Tibial nerve (tissue), 4 donors: ENCODE measurements around the gene CHKA. TPM values are rescaled to one million over a fixed set of nuclear protein-coding genes. Genes with fewer than 3 reads are reported as not detected.

Source experiments
- DNase-seq, 2 donors: peaks; one replicate each; pipeline ENCODE4 v3.0.0-alpha.2; 2019; ENCODE audit warnings: low spot score in 2 of 2
- H3K27ac ChIP-seq, 4 donors: fragments of 200-600 bp; sonication (generic) in 3 of 4; one replicate each; pipeline ENCODE4 v1.5.1; 2017 to 2019; ENCODE audit warnings: mild to moderate bottlenecking in 1 of 4
- H3K27me3 ChIP-seq, 2 donors: fragments of 200-600 bp; sonication (generic) in 1 of 2; one replicate each; pipeline versions ENCODE4 v1.5.1 to v1.6.0; 2017 to 2019
- H3K36me3 ChIP-seq, 3 donors: fragments of 200-600 bp; sonication (generic); one replicate each; pipeline ENCODE4 v1.5.1; 2018 to 2019
- H3K4me1 ChIP-seq, 4 donors: fragments of 200-600 bp; sonication (generic) in 3 of 4; one replicate each; pipeline ENCODE4 v1.5.1; 2017 to 2019
- H3K4me3 ChIP-seq, 4 donors: fragments of 200-600 bp; sonication (generic) in 3 of 4; one replicate each; pipeline ENCODE4 v1.5.1; 2017 to 2019; ENCODE audit warnings: mild to moderate bottlenecking in 1 of 4, moderate library complexity in 1 of 4
- H3K9me3 ChIP-seq, 4 donors: fragments of 200-600 bp; sonication (generic) in 3 of 4; one replicate each; pipeline ENCODE4 v1.5.1; 2017 to 2019
- CTCF ChIP-seq, 5 experiments: fragments of 200-600 bp in 3 of 5; fragments of 450-650 bp in 2 of 5; sonication (generic) in 3 of 5; IDR thresholded peaks; one replicate each; pipeline ENCODE4 v1.5.1; 2016 to 2019; ENCODE audit warnings: antibody characterized with exemption in 5 of 5, mild to moderate bottlenecking in 3 of 5, moderate library complexity in 2 of 5
- EP300 ChIP-seq, 2 donors: sonication (generic); formaldehyde crosslinking; IDR thresholded peaks; one replicate each; pipeline ENCODE4 v1.6.1; 2017; ENCODE audit warnings: antibody characterized with exemption in 2 of 2, mild to moderate bottlenecking in 1 of 2
- POLR2A ChIP-seq, 2 donors: fragments of 450-650 bp; IDR thresholded peaks; one replicate each; pipeline ENCODE4 v1.6.1; 2017; ENCODE audit warnings: antibody characterized with exemption in 2 of 2, mild to moderate bottlenecking in 2 of 2, moderate library complexity in 2 of 2
- WGBS, 2 donors: methylation state at CpG; one replicate each; pipeline ENCODE4 v1.1.5; 2018; 5-methylcytosine and 5-hydroxymethylcytosine counted together
- total RNA-seq, 4 donors: library from RNA; depleted of rRNA; stranded (reverse); fragments of >200 nt; gene quantifications; one replicate each; pipeline ENCODE4 v1.1.0, GENCODE V29; 2016

The CHKA gene
- total RNA-seq, 4 donors from 2014 or later, result 53.7 to 83.9 (median 78.0) TPM

- peaks cover 0 to 14% (median 0%) of the 10 kb centered on the region in 4 donors for H3K4me1 ChIP-seq
- no peak for DNase-seq
- H3K9me3 ChIP-seq, result no peaks in the 10 kb centered on the region
- peaks cover 2 to 92% (median 15%) of the 10 kb centered on the region in 3 donors for H3K36me3 ChIP-seq
- TF ChIP-seq CTCF (IDR thresholded peaks at IDR 0.05), result no peak
- no peak for TF ChIP-seq EP300 (IDR thresholded peaks at IDR 0.05)
- no peak for TF ChIP-seq POLR2A (IDR thresholded peaks at IDR 0.05)
- H3K27ac ChIP-seq, result no peak overlapping the region
- 81 to 88% methylated on average over 27 to 33 of the region's 37 CpGs for WGBS, 2 donors
- no peak overlapping the region for H3K4me3 ChIP-seq
- no peaks in the 10 kb centered on the region for H3K27me3 ChIP-seq
These were observed 73.5 kb downstream of the CHKA start for GRCh38 chr11:68047437-68048290.

- no peak for DNase-seq
- no peak overlapping the region for H3K4me3 ChIP-seq
- H3K9me3 ChIP-seq, result no peaks in the 10 kb centered on the region
- TF ChIP-seq EP300 (IDR thresholded peaks at IDR 0.05) (no peak), CTCF (IDR thresholded peaks at IDR 0.05) (no peak), POLR2A (IDR thresholded peaks at IDR 0.05) (no peak)
- peaks cover 2 to 75% (median 10%) of the 10 kb centered on the region in 3 donors for H3K36me3 ChIP-seq
- peaks cover 0 to 37% (median 10%) of the 10 kb centered on the region in 4 donors for H3K4me1 ChIP-seq
- no peaks in the 10 kb centered on the region for H3K27me3 ChIP-seq
- WGBS, 2 donors, result 88 to 91% methylated on average over 17 to 18 of the region's 18 CpGs
- H3K27ac ChIP-seq, result no peak overlapping the region
These were observed 76.3 kb downstream of the CHKA start for GRCh38 chr11:68044898-68045351.

GRCh38 chr11:68044145-68044813 lies 76.9 kb downstream of the CHKA start:
- TF ChIP-seq CTCF (IDR thresholded peaks at IDR 0.05) (no peak), POLR2A (IDR thresholded peaks at IDR 0.05) (no peak), EP300 (IDR thresholded peaks at IDR 0.05) (no peak)
- Histone ChIP-seq H3K27me3 (no peaks in the 10 kb centered on the region), H3K4me1 (peaks cover 0 to 44% (median 17%) of the 10 kb centered on the region in 4 donors), H3K27ac (no peak overlapping the region), H3K36me3 (peaks cover 2 to 69% (median 4%) of the 10 kb centered on the region in 3 donors), H3K9me3 (no peaks in the 10 kb centered on the region), H3K4me3 (no peak overlapping the region)
- no peak for DNase-seq
- 84 to 87% methylated on average over 15 to 24 of the region's 24 CpGs for WGBS, 2 donors

GRCh38 chr11:68043349-68044144 lies 77.6 kb downstream of the CHKA start:
- H3K36me3 ChIP-seq, result peaks cover 0 to 61% (median 2%) of the 10 kb centered on the region in 3 donors

More at GRCh38 chr11:68043349-68044144, 77.6 kb downstream of the CHKA start:
- DNase-seq, result no peak
- 79 to 82% methylated on average over 29 to 31 of the region's 36 CpGs for WGBS, 2 donors
- Histone ChIP-seq H3K27ac (peak overlapping the region in 2 of 4 donors; percentile 16 to 72), H3K4me1 (peaks cover 0 to 50% (median 22%) of the 10 kb centered on the region in 4 donors), H3K4me3 (no peak overlapping the region), H3K9me3 (no peaks in the 10 kb centered on the region), H3K27me3 (no peaks in the 10 kb centered on the region)
- no peak for TF ChIP-seq EP300 (IDR thresholded peaks at IDR 0.05)
- no peak for TF ChIP-seq CTCF (IDR thresholded peaks at IDR 0.05)
- TF ChIP-seq POLR2A (IDR thresholded peaks at IDR 0.05), result no peak
